Stomach (tissue), 4 donors: ENCODE results near the gene WDR86.

Experiments
- CTCF ChIP-seq, 7 experiments: fragments of 450-650 bp in 4 of 7; fragments of 200-600 bp in 3 of 7; sonication (generic) in 3 of 7; IDR thresholded peaks; one replicate each; pipeline ENCODE4 v1.5.1; 2016 to 2019; ENCODE audit warnings: antibody characterized with exemption in 7 of 7, control low read depth in 2 of 7, mild to moderate bottlenecking in 1 of 7
- POLR2AphosphoS5 ChIP-seq, 3 donors: sonication (generic); formaldehyde crosslinking; IDR thresholded peaks; one replicate each; pipeline ENCODE4 v1.6.1; 2016; ENCODE audit warnings: antibody characterized with exemption in 3 of 3

- no peak for TF ChIP-seq POLR2AphosphoS5 (IDR thresholded peaks at IDR 0.05)
- no peak for TF ChIP-seq CTCF (IDR thresholded peaks at IDR 0.05)
Observed at GRCh38 chr7:151453326-151453791, 43.5 kb upstream of the WDR86 start.
